ENCODE measurements around the gene RNF180.

DNA sequence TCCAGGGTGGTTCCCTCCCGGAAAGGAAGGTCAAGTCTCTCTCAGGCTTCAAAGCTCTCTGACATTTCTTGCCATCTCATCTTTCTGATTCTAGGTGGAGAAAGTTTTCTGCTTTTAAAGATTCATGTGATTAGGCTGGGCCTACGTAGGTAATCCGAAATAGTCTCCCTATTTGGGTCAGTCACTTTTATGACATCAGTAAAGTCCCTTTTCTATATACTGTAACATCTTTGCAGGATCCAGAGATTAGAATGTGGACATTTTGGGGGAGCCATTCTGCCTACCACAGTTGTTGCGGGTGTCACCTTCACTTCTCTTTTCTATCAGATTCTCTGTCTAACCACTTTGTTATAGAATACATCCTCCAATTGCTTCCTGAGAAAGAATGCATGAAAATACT lies 1.9 kb upstream of the RNF180 start:
- TF ChIP-seq, protein P1, sequence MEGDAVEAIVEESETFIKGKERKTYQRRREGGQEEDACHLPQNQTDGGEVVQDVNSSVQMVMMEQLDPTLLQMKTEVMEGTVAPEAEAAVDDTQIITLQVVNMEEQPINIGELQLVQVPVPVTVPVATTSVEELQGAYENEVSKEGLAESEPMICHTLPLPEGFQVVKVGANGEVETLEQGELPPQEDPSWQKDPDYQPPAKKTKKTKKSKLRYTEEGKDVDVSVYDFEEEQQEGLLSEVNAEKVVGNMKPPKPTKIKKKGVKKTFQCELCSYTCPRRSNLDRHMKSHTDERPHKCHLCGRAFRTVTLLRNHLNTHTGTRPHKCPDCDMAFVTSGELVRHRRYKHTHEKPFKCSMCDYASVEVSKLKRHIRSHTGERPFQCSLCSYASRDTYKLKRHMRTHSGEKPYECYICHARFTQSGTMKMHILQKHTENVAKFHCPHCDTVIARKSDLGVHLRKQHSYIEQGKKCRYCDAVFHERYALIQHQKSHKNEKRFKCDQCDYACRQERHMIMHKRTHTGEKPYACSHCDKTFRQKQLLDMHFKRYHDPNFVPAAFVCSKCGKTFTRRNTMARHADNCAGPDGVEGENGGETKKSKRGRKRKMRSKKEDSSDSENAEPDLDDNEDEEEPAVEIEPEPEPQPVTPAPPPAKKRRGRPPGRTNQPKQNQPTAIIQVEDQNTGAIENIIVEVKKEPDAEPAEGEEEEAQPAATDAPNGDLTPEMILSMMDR (tag by site-specific recombination; IDR thresholded peaks at IDR 0.05), result no peak
- TF ChIP-seq, protein P2, sequence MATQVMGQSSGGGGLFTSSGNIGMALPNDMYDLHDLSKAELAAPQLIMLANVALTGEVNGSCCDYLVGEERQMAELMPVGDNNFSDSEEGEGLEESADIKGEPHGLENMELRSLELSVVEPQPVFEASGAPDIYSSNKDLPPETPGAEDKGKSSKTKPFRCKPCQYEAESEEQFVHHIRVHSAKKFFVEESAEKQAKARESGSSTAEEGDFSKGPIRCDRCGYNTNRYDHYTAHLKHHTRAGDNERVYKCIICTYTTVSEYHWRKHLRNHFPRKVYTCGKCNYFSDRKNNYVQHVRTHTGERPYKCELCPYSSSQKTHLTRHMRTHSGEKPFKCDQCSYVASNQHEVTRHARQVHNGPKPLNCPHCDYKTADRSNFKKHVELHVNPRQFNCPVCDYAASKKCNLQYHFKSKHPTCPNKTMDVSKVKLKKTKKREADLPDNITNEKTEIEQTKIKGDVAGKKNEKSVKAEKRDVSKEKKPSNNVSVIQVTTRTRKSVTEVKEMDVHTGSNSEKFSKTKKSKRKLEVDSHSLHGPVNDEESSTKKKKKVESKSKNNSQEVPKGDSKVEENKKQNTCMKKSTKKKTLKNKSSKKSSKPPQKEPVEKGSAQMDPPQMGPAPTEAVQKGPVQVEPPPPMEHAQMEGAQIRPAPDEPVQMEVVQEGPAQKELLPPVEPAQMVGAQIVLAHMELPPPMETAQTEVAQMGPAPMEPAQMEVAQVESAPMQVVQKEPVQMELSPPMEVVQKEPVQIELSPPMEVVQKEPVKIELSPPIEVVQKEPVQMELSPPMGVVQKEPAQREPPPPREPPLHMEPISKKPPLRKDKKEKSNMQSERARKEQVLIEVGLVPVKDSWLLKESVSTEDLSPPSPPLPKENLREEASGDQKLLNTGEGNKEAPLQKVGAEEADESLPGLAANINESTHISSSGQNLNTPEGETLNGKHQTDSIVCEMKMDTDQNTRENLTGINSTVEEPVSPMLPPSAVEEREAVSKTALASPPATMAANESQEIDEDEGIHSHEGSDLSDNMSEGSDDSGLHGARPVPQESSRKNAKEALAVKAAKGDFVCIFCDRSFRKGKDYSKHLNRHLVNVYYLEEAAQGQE (tag by site-specific recombination; IDR thresholded peaks at IDR 0.05), result no peak
- no peak for TF ChIP-seq ZNF133 (tag by site-specific recombination; IDR thresholded peaks at IDR 0.05)
- no peak for TF ChIP-seq HOXD13 (CRISPR knock-in tag; IDR thresholded peaks at IDR 0.05; ENCODE audit: borderline replicate concordance)
- TF ChIP-seq KLF7 (tag by site-specific recombination; IDR thresholded peaks at IDR 0.05; ENCODE audit: borderline replicate concordance), result no peak
- no peak for TF ChIP-seq ZNF558 (tag by site-specific recombination; IDR thresholded peaks at IDR 0.05)
- TF ChIP-seq EGR2 (tag by site-specific recombination; IDR thresholded peaks at IDR 0.05; ENCODE audit: low read depth), result no peak
- no peak for TF ChIP-seq SCRT2 (tag by site-specific recombination; IDR thresholded peaks at IDR 0.05)
